GM18867 (cell line): ENCODE data around the gene RGPD4.
"Not testable (repeated sequence)": the region's sequence is repeated elsewhere in the genome, so short reads cannot be mapped to it uniquely, and the experiment has no call there.

Experiments
- ATAC-seq: cut with Tn5 transposase; IDR thresholded peaks from one replicate; pipeline ENCODE4 v1.9.1; 2021; ENCODE audit warnings: mild to moderate bottlenecking, moderate library complexity; ENCODE audit not compliant: unreplicated experiment

Gene RGPD4

GRCh38 chr2:107826749-107827148, at the start of gene RGPD4:
RGPD4 (plus strand) TSS chr2:107826892; CDS start chr2:107827014, 122 bp downstream.
- not testable (repeated sequence) for ATAC-seq

GRCh38 chr2:107777974-107778373, 48.7 kb upstream of the RGPD4 start:
- ATAC-seq = no peak

- ATAC-seq = no peak
These were observed 40.9 kb upstream of the RGPD4 start for GRCh38 chr2:107785756-107786155.

- ATAC-seq = no peak
These were observed 35.9 kb upstream of the RGPD4 start for GRCh38 chr2:107790837-107791236.

GRCh38 chr2:107801498-107801897, 25.2 kb upstream of the RGPD4 start:
- no peak for ATAC-seq

- no peak for ATAC-seq
These were observed 21.8 kb upstream of the RGPD4 start for GRCh38 chr2:107804608-107805498.

GRCh38 chr2:107806901-107807300, 19.8 kb upstream of the RGPD4 start:
- ATAC-seq = no peak

GRCh38 chr2:107807988-107808387, 18.7 kb upstream of the RGPD4 start:
- ATAC-seq = no peak

GRCh38 chr2:107808959-107809358, 17.7 kb upstream of the RGPD4 start:
- ATAC-seq = no peak

GRCh38 chr2:107809835-107810234, 16.9 kb upstream of the RGPD4 start:
- no peak for ATAC-seq

GRCh38 chr2:107810734-107811133, 16.0 kb upstream of the RGPD4 start:
- ATAC-seq = no peak

GRCh38 chr2:107811411-107811810, 15.3 kb upstream of the RGPD4 start:
- no peak for ATAC-seq

- no peak for ATAC-seq
These were observed 14.7 kb upstream of the RGPD4 start for GRCh38 chr2:107812006-107812405.

GRCh38 chr2:107817378-107817777, 9.3 kb upstream of the RGPD4 start:
- ATAC-seq = no peak

GRCh38 chr2:107822302-107822701, 4.4 kb upstream of the RGPD4 start:
- ATAC-seq = no peak

GRCh38 chr2:107824451-107825205, 2.1 kb upstream of the RGPD4 start:
- ATAC-seq = no peak

- ATAC-seq = no peak
These were observed 1.5 kb upstream of the RGPD4 start for GRCh38 chr2:107825206-107825563.

- not testable (repeated sequence) for ATAC-seq
These were observed 2.8 kb downstream of the RGPD4 start for GRCh38 chr2:107829514-107829913.

- ATAC-seq = not testable (repeated sequence)
These were observed 6.5 kb downstream of the RGPD4 start for GRCh38 chr2:107833152-107833551.

- ATAC-seq = not testable (repeated sequence)
These were observed 6.9 kb downstream of the RGPD4 start for GRCh38 chr2:107833618-107834017.

GRCh38 chr2:107916121-107916520, 89.4 kb downstream of the RGPD4 start:
- ATAC-seq = peak; percentile 35
